Colonic mucosa (tissue), 4 donors: Measurements from ENCODE around the gene PLXNA2. TPM values are rescaled to one million over a fixed set of nuclear protein-coding genes. Genes with fewer than 3 reads are reported as not detected.

Source experiments
- DNase-seq: peaks from one replicate; pipeline ENCODE4 v3.0.0-alpha.2; 2020
- H3K27ac ChIP-seq: fragments of 200-600 bp; one replicate; pipeline ENCODE4 v1.8.0; 2021
- H3K27me3 ChIP-seq: fragments of 200-600 bp; one replicate; pipeline ENCODE4 v1.8.0; 2021
- H3K36me3 ChIP-seq: fragments of 200-600 bp; one replicate; pipeline ENCODE4 v1.8.0; 2021
- H3K4me1 ChIP-seq: fragments of 200-600 bp; one replicate; pipeline ENCODE4 v1.8.0; 2021; ENCODE audit warnings: mild to moderate bottlenecking
- H3K4me3 ChIP-seq: fragments of 200-600 bp; one replicate; pipeline ENCODE4 v1.8.0; 2021
- H3K9ac ChIP-seq, 2 donors: one replicate each; pipeline ENCODE4 v1.7.0; 2013; ENCODE audit warnings: control low read depth in 2 of 2, low read depth in 2 of 2, low read length in 2 of 2
- H3K9me3 ChIP-seq: fragments of 200-600 bp; one replicate; pipeline ENCODE4 v1.8.0; 2021
- intact Hi-C: fragments of 100-400 bp; cut with DNase I; formaldehyde crosslinking; loops from one replicate; pipeline ENCODE4 v1.14.1; 2022
- total RNA-seq, 2 donors: library from RNA; stranded (reverse); fragmentation: NEBNext Ultra II Directional in 1 of 2; extraction: Animal tissue kit (Norgen Biotek cat#: 25700) in 1 of 2; gene quantifications; one replicate each; pipeline ENCODE4 v1.2.1, GENCODE V29; 2021
- TF ChIP-seq, protein P1 (sequence below): fragments of 200-600 bp; IDR thresholded peaks from one replicate; pipeline ENCODE4 v1.8.0; 2022; ENCODE audit warnings: antibody characterized with exemption, mild to moderate bottlenecking
- donor health status: healthy.
- donor health status: DM: no; HTN: no; CAD: no.
- donor health status: DM: no; HTN: no; CAD: no.

Gene PLXNA2
- total RNA-seq, 2 donors from 2014 or later, result 46.1 to 81.6 TPM

- no peaks in the 10 kb centered on the region for H3K27me3 ChIP-seq
- intact Hi-C loops, result no loop called here
- H3K4me1 ChIP-seq, result no peaks in the 10 kb centered on the region
- no peaks in the 10 kb centered on the region for H3K36me3 ChIP-seq
- H3K4me3 ChIP-seq, result no peak overlapping the region
- TF ChIP-seq, protein P1, sequence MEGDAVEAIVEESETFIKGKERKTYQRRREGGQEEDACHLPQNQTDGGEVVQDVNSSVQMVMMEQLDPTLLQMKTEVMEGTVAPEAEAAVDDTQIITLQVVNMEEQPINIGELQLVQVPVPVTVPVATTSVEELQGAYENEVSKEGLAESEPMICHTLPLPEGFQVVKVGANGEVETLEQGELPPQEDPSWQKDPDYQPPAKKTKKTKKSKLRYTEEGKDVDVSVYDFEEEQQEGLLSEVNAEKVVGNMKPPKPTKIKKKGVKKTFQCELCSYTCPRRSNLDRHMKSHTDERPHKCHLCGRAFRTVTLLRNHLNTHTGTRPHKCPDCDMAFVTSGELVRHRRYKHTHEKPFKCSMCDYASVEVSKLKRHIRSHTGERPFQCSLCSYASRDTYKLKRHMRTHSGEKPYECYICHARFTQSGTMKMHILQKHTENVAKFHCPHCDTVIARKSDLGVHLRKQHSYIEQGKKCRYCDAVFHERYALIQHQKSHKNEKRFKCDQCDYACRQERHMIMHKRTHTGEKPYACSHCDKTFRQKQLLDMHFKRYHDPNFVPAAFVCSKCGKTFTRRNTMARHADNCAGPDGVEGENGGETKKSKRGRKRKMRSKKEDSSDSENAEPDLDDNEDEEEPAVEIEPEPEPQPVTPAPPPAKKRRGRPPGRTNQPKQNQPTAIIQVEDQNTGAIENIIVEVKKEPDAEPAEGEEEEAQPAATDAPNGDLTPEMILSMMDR, result no peak
- no peaks in the 10 kb centered on the region for H3K9me3 ChIP-seq
- DNase-seq, result no peak
- H3K9ac ChIP-seq, result no peak overlapping the region
- H3K27ac ChIP-seq, result no peak overlapping the region
Measured at GRCh38 chr1:208251015-208251414, 6.8 kb upstream of the PLXNA2 start.

GRCh38 chr1:208250613-208251012 is 6.4 kb upstream of the PLXNA2 start:
- Histone ChIP-seq H3K4me3 (no peak overlapping the region), H3K36me3 (no peaks in the 10 kb centered on the region), H3K27me3 (no peaks in the 10 kb centered on the region), H3K27ac (no peak overlapping the region), H3K9me3 (no peaks in the 10 kb centered on the region), H3K9ac (no peak overlapping the region), H3K4me1 (no peaks in the 10 kb centered on the region)
- DNase-seq, result no peak
- intact Hi-C loops, result no loop called here
- TF ChIP-seq, protein P1, result no peak

- H3K4me1 ChIP-seq, result no peaks in the 10 kb centered on the region
- intact Hi-C loops, result loop anchor here (10.0 kb wide), 2 partner anchors 154 to 364 kb away; no protein-coding TSS in a partner anchor
- TF ChIP-seq, protein P1, result no peak
- no peaks in the 10 kb centered on the region for H3K27me3 ChIP-seq
- DNase-seq, result no peak
- no peaks in the 10 kb centered on the region for H3K36me3 ChIP-seq
- H3K27ac ChIP-seq, result no peak overlapping the region
- H3K4me3 ChIP-seq, result no peak overlapping the region
- H3K9ac ChIP-seq, result no peak overlapping the region
- no peaks in the 10 kb centered on the region for H3K9me3 ChIP-seq
Measured at GRCh38 chr1:208248991-208249696, 5.0 kb upstream of the PLXNA2 start.

DNA sequence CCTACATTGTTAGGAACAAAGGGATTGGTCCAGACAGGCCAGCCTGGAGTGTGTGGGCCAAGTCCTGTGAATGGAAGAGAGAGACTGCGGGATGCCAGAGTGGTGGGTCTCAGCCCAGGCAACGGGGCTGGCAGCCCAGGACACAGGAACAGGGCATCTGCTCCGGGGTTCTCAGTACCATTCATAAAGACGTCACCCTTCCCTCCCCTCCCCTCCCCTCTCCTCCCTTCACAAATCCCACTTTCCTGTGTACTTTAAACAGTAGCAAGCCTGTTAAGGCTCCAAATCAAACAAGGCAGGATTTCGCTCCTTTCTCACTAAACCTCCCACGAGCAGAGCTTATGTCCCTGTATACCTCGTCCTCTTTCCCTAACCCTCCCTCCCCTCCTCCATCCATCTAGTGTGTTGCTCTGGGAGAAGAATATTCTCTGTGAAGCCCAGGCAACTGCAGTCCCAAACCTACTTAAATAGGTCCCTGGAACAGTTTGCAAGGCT is 4.2 kb upstream of the PLXNA2 start:
- TF ChIP-seq, protein P1, result no peak
- Histone ChIP-seq H3K27ac (no peak overlapping the region), H3K9me3 (no peaks in the 10 kb centered on the region), H3K36me3 (no peaks in the 10 kb centered on the region), H3K4me3 (no peak overlapping the region), H3K4me1 (no peaks in the 10 kb centered on the region), H3K27me3 (no peaks in the 10 kb centered on the region), H3K9ac (no peak overlapping the region)
- no peak for DNase-seq
- intact Hi-C loops, result loop anchor here (10.0 kb wide), 2 partner anchors 154 to 364 kb away; no protein-coding TSS in a partner anchor

- Histone ChIP-seq H3K4me3 (no peak overlapping the region), H3K36me3 (no peaks in the 10 kb centered on the region), H3K27ac (no peak overlapping the region), H3K4me1 (no peaks in the 10 kb centered on the region), H3K9me3 (no peaks in the 10 kb centered on the region), H3K27me3 (no peaks in the 10 kb centered on the region), H3K9ac (no peak overlapping the region)
- intact Hi-C loops, result loop anchor here (10.0 kb wide), 2 partner anchors 153 to 363 kb away; no protein-coding TSS in a partner anchor
- DNase-seq, result no peak
- TF ChIP-seq, protein P1, result no peak
Measured at GRCh38 chr1:208247696-208248095, 3.5 kb upstream of the PLXNA2 start.
